Uterus (tissue), 2 donors: ENCODE data around the gene TYROBP.

ENCODE experiments used
- CTCF ChIP-seq, 4 experiments: fragments of 200-600 bp in 2 of 4; fragments of 450-650 bp in 2 of 4; sonication (generic) in 2 of 4; IDR thresholded peaks; one replicate each; pipeline ENCODE4 v1.5.1; 2016 to 2019; ENCODE audit warnings: antibody characterized with exemption in 4 of 4, mild to moderate bottlenecking in 2 of 4, moderate library complexity in 1 of 4
- POLR2A ChIP-seq, 2 donors: fragments of 450-650 bp; IDR thresholded peaks; one replicate each; pipeline ENCODE4 v1.6.1; 2016; ENCODE audit warnings: antibody characterized with exemption in 2 of 2, mild to moderate bottlenecking in 1 of 2, moderate library complexity in 1 of 2

GRCh38 chr19:35894342-35894741 is 13.8 kb downstream of the TYROBP start:
- no peak for TF ChIP-seq CTCF (IDR thresholded peaks at IDR 0.05)
- TF ChIP-seq POLR2A (IDR thresholded peaks at IDR 0.05): no peak
